Measurements from ENCODE around the gene IRF9. TPM values are rescaled to one million over a fixed set of nuclear protein-coding genes. Genes with fewer than 3 reads are reported as not detected.
A peak's percentile ranks its signal among the peaks of the same experiment; 100 is the strongest.

Gene IRF9
- total and polyA plus RNA-seq, 2 of the 13 experiments (the other 11 are each of a cell fraction or from before 2014, with no cell fraction given), result 14.9 to 49.7 TPM

- 0 out of 2 replicates have a peak, but pooled peaks have one; percentile 38 for TF ChIP-seq ZNF280B (CRISPR knock-in tag; IDR thresholded peaks at IDR 0.05; ENCODE audit: borderline replicate concordance)
- no peak for TF ChIP-seq ZXDC (CRISPR knock-in tag; IDR thresholded peaks at IDR 0.05)
- TF ChIP-seq PHF21A (CRISPR knock-in tag; IDR thresholded peaks at IDR 0.05), result no peak
- no peak for TF ChIP-seq SYNCRIP (IDR thresholded peaks at IDR 0.05; ENCODE audit: insufficient read depth, low read depth, low read length)
- no peak for TF ChIP-seq ZBTB7A (CRISPR knock-in tag; IDR thresholded peaks at IDR 0.05)
- 0 out of 2 replicates have a peak, but pooled peaks have one; percentile 61 for TF ChIP-seq ZNF598 (CRISPR knock-in tag; IDR thresholded peaks at IDR 0.05; ENCODE audit: borderline replicate concordance)
- TF ChIP-seq ZNF407 (CRISPR knock-in tag; IDR thresholded peaks at IDR 0.05; ENCODE audit: not compliant biosample characterization), result peak; percentile 62
- TF ChIP-seq MYC (CRISPR knock-in tag; IDR thresholded peaks at IDR 0.05; ENCODE audit: borderline replicate concordance), result peak; percentile 27; the same call in 1 of the 2 replicates
- TF ChIP-seq SIN3A (IDR thresholded peaks at IDR 0.05; ENCODE audit: borderline replicate concordance, low read depth, low read length), result no peak
- no peak for TF ChIP-seq ZNF703 (CRISPR knock-in tag; IDR thresholded peaks at IDR 0.05; ENCODE audit: borderline replicate concordance)
- no peak for TF ChIP-seq ERF (CRISPR knock-in tag; IDR thresholded peaks at IDR 0.05)
- TF ChIP-seq ZBTB4 (CRISPR knock-in tag; IDR thresholded peaks at IDR 0.05; ENCODE audit: borderline replicate concordance), result no peak
- TF ChIP-seq KLF6 (CRISPR knock-in tag; IDR thresholded peaks at IDR 0.05), result no peak
Observed at GRCh38 chr14:24185026-24185425, 24.0 kb downstream of the IRF9 start (continued).

Measured in HepG2 (cell line).